GM19240 (cell line): ENCODE measurements around the gene TMCC1.

Experiments
- DNase-seq: peaks from one replicate; pipeline ENCODE4 v3.0.0; 2011; ENCODE audit warnings: low spot score; ENCODE audit not compliant: insufficient read length

Gene TMCC1

GRCh38 chr3:129602309-129602708 is 291.2 kb downstream of the TMCC1 start:
- DNase-seq: no peak

GRCh38 chr3:129601713-129602112 is 291.8 kb downstream of the TMCC1 start:
- no peak for DNase-seq

- no peak for DNase-seq
These were observed 293.2 kb downstream of the TMCC1 start for GRCh38 chr3:129600348-129600747.

GRCh38 chr3:129599607-129600006 is 293.9 kb downstream of the TMCC1 start:
- no peak for DNase-seq

- no peak for DNase-seq
These were observed 294.4 kb downstream of the TMCC1 start for GRCh38 chr3:129599073-129599472.

- DNase-seq: no peak
These were observed 295.0 kb downstream of the TMCC1 start for GRCh38 chr3:129598484-129598883.

- DNase-seq: no peak
These were observed 295.5 kb downstream of the TMCC1 start for GRCh38 chr3:129598000-129598381.
